H1 (cell line): ENCODE results near the gene HLA-DQA2. TPM values are rescaled to one million over a fixed set of nuclear protein-coding genes. Genes with fewer than 3 reads are reported as not detected.

Experiments used
- CTCF ChIA-PET: fragments of 300-600 bp; sonication (Branson Sonifier 250); formaldehyde crosslinking; loops from one replicate; lab custom pipeline; 2021; ENCODE audit not compliant: partially characterized antibody; lab: Charles Lee
- POLR2A ChIA-PET: fragments of 300-600 bp; sonication (Branson Sonifier 250); formaldehyde crosslinking; loops from one replicate; lab custom pipeline; 2021; ENCODE audit warnings: inconsistent platforms; ENCODE audit not compliant: partially characterized antibody; lab: Charles Lee
- DNase-seq, 2 experiments: peaks; one replicate each; pipeline versions ENCODE4 v3.0.0 to v3.0.0-alpha.2; 2010 to 2022; ENCODE audit warnings: low spot score in 2 of 2, low read depth in 1 of 2, mixed read lengths in 1 of 2
- FAIRE-seq: peaks from 2 replicates; lab custom pipeline; 2011; peaks lifted over from hg19 to GRCh38; lab: Jason Lieb, UNC
- H2AFZ ChIP-seq: 2 replicates; pipeline ENCODE4 v1.8.1; 2012; ENCODE audit warnings: low read length, inconsistent platforms
- H2AK5ac ChIP-seq: 2 replicates; pipeline ENCODE4 v1.6.1; 2013; ENCODE audit warnings: low read depth, low read length
- H2BK120ac ChIP-seq: replicated peaks from 2 replicates; pipeline ENCODE3; 2013; ENCODE audit warnings: low read depth, low read length, inconsistent platforms
- H2BK12ac ChIP-seq: 2 replicates; pipeline ENCODE4 v1.6.1; 2013; ENCODE audit warnings: low read depth, low read length
- H2BK15ac ChIP-seq: 2 replicates; pipeline ENCODE4 v1.6.1; 2013; ENCODE audit warnings: low read length
- H2BK20ac ChIP-seq: 2 replicates; pipeline ENCODE4 v1.6.1; 2013; ENCODE audit warnings: low read length
- H2BK5ac ChIP-seq: 2 replicates; pipeline ENCODE4 v1.6.1; 2013; ENCODE audit warnings: low read depth, low read length
- H3K14ac ChIP-seq: 2 replicates; pipeline ENCODE4 v1.6.1; 2013; ENCODE audit warnings: inconsistent platforms; ENCODE audit not compliant: insufficient read length
- H3K18ac ChIP-seq: 2 replicates; pipeline ENCODE4 v1.6.1; 2013; ENCODE audit warnings: low read length; ENCODE audit errors: extremely low read depth
- H3K23ac ChIP-seq: 2 replicates; pipeline ENCODE4 v1.6.1; 2013; ENCODE audit warnings: inconsistent platforms; ENCODE audit not compliant: insufficient read length
- H3K23me2 ChIP-seq: 2 replicates; pipeline ENCODE4 v1.6.1; 2013; ENCODE audit warnings: low read depth, low read length
- H3K27ac ChIP-seq: 2 replicates; pipeline ENCODE4 v1.6.1; 2011; ENCODE audit warnings: low read depth, low read length, inconsistent platforms
- H3K27me3 ChIP-seq, 4 experiments: replicated peaks in 1 of 4; 1 replicate in 1 of 4; 2 replicates in 3 of 4; pipeline versions ENCODE4 v1.6.1 to v1.8.1; 2011 to 2013; ENCODE audit warnings: low read length in 3 of 4, mild to moderate bottlenecking in 3 of 4, inconsistent platforms in 2 of 4, mixed read lengths in 2 of 4, moderate library complexity in 1 of 4; ENCODE audit not compliant: control insufficient read depth in 3 of 4, insufficient read depth in 3 of 4; ENCODE audit errors: extremely low read depth in 1 of 4
- H3K36me3 ChIP-seq, 4 experiments: 2 replicates each; pipeline versions ENCODE4 v1.6.1 to v1.8.1; 2011 to 2013; ENCODE audit warnings: mild to moderate bottlenecking in 4 of 4, low read length in 3 of 4, moderate library complexity in 2 of 4, control low read depth in 1 of 4, inconsistent platforms in 1 of 4; ENCODE audit not compliant: insufficient read depth in 4 of 4, control insufficient read depth in 2 of 4
- H3K4ac ChIP-seq: replicated peaks from 2 replicates; pipeline ENCODE3; 2013; ENCODE audit warnings: low read length, low read depth, mixed read lengths, inconsistent platforms; ENCODE audit not compliant: insufficient read length
- H3K4me1 ChIP-seq, 4 experiments: replicated peaks in 1 of 4; 1 replicate in 1 of 4; 2 replicates in 3 of 4; pipeline versions ENCODE4 v1.6.1 to v1.8.1; 2011 to 2013; ENCODE audit warnings: low read length in 3 of 4, inconsistent platforms in 2 of 4, mixed read lengths in 1 of 4; ENCODE audit not compliant: insufficient read depth in 4 of 4, control insufficient read depth in 3 of 4
- H3K4me2 ChIP-seq, 2 experiments: 2 replicates each; pipeline versions ENCODE4 v1.6.1 to v1.8.1; 2011 to 2013; ENCODE audit warnings: low read depth in 2 of 2, low read length in 2 of 2, control low read depth in 1 of 2, inconsistent platforms in 1 of 2, mild to moderate bottlenecking in 1 of 2; ENCODE audit not compliant: insufficient read depth in 1 of 2
- H3K4me3 ChIP-seq, 4 experiments: fragments of 200-600, 300-600 bp in 1 of 4; sonication (generic), shearing (Covaris generic), sonication (Bioruptor Twin) in 1 of 4; 2 replicates each; pipeline versions ENCODE4 v1.5.1 to v1.8.1; 2011 to 2016; ENCODE audit warnings: low read length in 4 of 4, low read depth in 3 of 4, control low read depth in 2 of 4, inconsistent platforms in 2 of 4, mild to moderate bottlenecking in 2 of 4, mixed read lengths in 1 of 4, moderate library complexity in 1 of 4; ENCODE audit not compliant: insufficient read depth in 2 of 4; ENCODE audit errors: extremely low read depth in 1 of 4
- H3K56ac ChIP-seq: replicated peaks from 2 replicates; pipeline ENCODE3; 2013; ENCODE audit warnings: low read depth, mild to moderate bottlenecking, mixed read lengths, low read length, inconsistent platforms; ENCODE audit not compliant: insufficient read length
- H3K79me1 ChIP-seq: 2 replicates; pipeline ENCODE4 v1.6.1; 2013; ENCODE audit warnings: low read depth, low read length, control low read depth
- H3K79me2 ChIP-seq, 2 experiments: 2 replicates each; pipeline versions ENCODE4 v1.6.1 to v1.8.1; 2012 to 2013; ENCODE audit warnings: low read length in 2 of 2, mild to moderate bottlenecking in 2 of 2, inconsistent platforms in 1 of 2; ENCODE audit not compliant: insufficient read depth in 2 of 2, control insufficient read depth in 1 of 2
- H3K9ac ChIP-seq, 4 experiments: replicated peaks in 1 of 4; 1 replicate in 1 of 4; 2 replicates in 3 of 4; pipeline versions ENCODE4 v1.6.1 to v1.8.1; 2011 to 2013; ENCODE audit warnings: low read depth in 3 of 4, low read length in 3 of 4, control low read depth in 2 of 4, mild to moderate bottlenecking in 2 of 4, moderate library complexity in 2 of 4, inconsistent platforms in 1 of 4; ENCODE audit errors: extremely low read depth in 1 of 4
- H3K9me3 ChIP-seq, 2 experiments: 2 replicates each; pipeline versions ENCODE4 v1.6.1 to v1.8.1; 2012 to 2013; ENCODE audit warnings: mild to moderate bottlenecking in 2 of 2, moderate library complexity in 2 of 2, control low read depth in 1 of 2, inconsistent platforms in 1 of 2, low read depth in 1 of 2, low read length in 1 of 2, mixed read lengths in 1 of 2; ENCODE audit not compliant: insufficient read depth in 2 of 2
- H4K20me1 ChIP-seq, 2 experiments: replicated peaks in 1 of 2; 2 replicates each; pipeline versions ENCODE3 to v1.8.1; 2011 to 2013; ENCODE audit warnings: inconsistent platforms in 2 of 2, low read length in 2 of 2, mild to moderate bottlenecking in 1 of 2; ENCODE audit not compliant: insufficient read depth in 2 of 2, control insufficient read depth in 1 of 2
- H4K5ac ChIP-seq: 2 replicates; pipeline ENCODE4 v1.6.1; 2013; ENCODE audit warnings: low read length, low read depth, mixed read lengths, inconsistent platforms; ENCODE audit not compliant: insufficient read length
- H4K8ac ChIP-seq: 2 replicates; pipeline ENCODE4 v1.8.0; 2013; ENCODE audit warnings: mild to moderate bottlenecking, moderate library complexity, low read length, inconsistent platforms; ENCODE audit not compliant: insufficient read depth; ENCODE audit errors: extremely low read depth
- H4K91ac ChIP-seq: replicated peaks from 2 replicates; pipeline ENCODE3; 2013; ENCODE audit warnings: low read length, mixed read lengths, inconsistent platforms; ENCODE audit not compliant: insufficient read length
- JUN ChIP-seq: IDR thresholded peaks from 2 replicates; pipeline ENCODE4 v1.6.1; 2011; ENCODE audit warnings: low read depth, mild to moderate bottlenecking, improper control_type of control experiment, low read length
- MAX ChIP-seq: IDR thresholded peaks from 2 replicates; pipeline ENCODE4 v1.6.1; 2012; ENCODE audit warnings: inconsistent platforms
- SAP30 ChIP-seq: fragments of 300-600 bp; sonication (generic); IDR thresholded peaks from 2 replicates; pipeline ENCODE4 v1.7.1; 2012; ENCODE audit warnings: low read length, moderate library complexity, mild to moderate bottlenecking, inconsistent platforms; ENCODE audit not compliant: insufficient read depth, insufficient replicate concordance
- SIRT6 ChIP-seq: IDR thresholded peaks from one replicate; pipeline ENCODE4 v1.7.1; 2012; ENCODE audit warnings: low read length, inconsistent platforms
- polyA plus RNA-seq, 7 experiments: library from polyadenylated mRNA; depleted of rRNA in 3 of 7; stranded (reverse) in 5 of 7; unstranded in 2 of 7; fragments of >200 nt in 5 of 7; fragments of 200-250 nt in 2 of 7; gene quantifications; 1 replicate in 5 of 7; 2 replicates in 1 of 7; 4 replicates in 1 of 7; pipeline versions ENCODE4 v1.2.1 to v1.2.3, GENCODE V29; 2011 to 2013; ENCODE audit warnings: missing spikeins in 2 of 7, mixed read lengths in 2 of 7
- total RNA-seq: library from RNA; stranded (reverse); fragmentation: NEBNext Ultra II Directional; extraction: Animal tissue kit (Norgen Biotek cat#: 25700); gene quantifications from 2 replicates; pipeline ENCODE4 v1.2.1, GENCODE V29; 2021

Gene HLA-DQA2
- total and polyA plus RNA-seq, 2 of the 8 experiments (the other 6 are each of a cell fraction or from before 2014, with no cell fraction given): not detected

GRCh38 chr6:32713241-32713640 is 27.9 kb upstream of the HLA-DQA2 start:
- Histone ChIP-seq H2BK12ac (no peak overlapping the region), H4K5ac (no peak overlapping the region), H3K4me2 (no peak overlapping the region), H2BK20ac (no peak overlapping the region), H2BK5ac (no peak overlapping the region), H3K79me2 (no peaks in the 10 kb centered on the region), H3K4ac (no peak overlapping the region), H3K18ac (no peak overlapping the region), H3K23ac (no peak overlapping the region), H4K8ac (no peak overlapping the region), H3K23me2 (no peaks in the 10 kb centered on the region), H3K9me3 (no peaks in the 10 kb centered on the region), H3K4me3 (no peak overlapping the region), H2AK5ac (no peak overlapping the region), H4K91ac (no peak overlapping the region), H3K79me1 (no peaks in the 10 kb centered on the region), H3K27me3 (no peaks in the 10 kb centered on the region), H3K4me1 (no peaks in the 10 kb centered on the region), H2BK120ac (no peak overlapping the region), H2AFZ (no peak overlapping the region), H3K36me3 (no peaks in the 10 kb centered on the region), H3K9ac (no peak overlapping the region), H4K20me1 (no peaks in the 10 kb centered on the region), H3K56ac (no peak overlapping the region), H3K14ac (no peak overlapping the region), H2BK15ac (no peak overlapping the region), H3K27ac (no peak overlapping the region)
- POLR2A ChIA-PET: no interaction called here
- no peak for DNase-seq
- FAIRE-seq: no peak
- CTCF ChIA-PET: interaction anchor here (1.7 to 4.3 kb wide), 2 partner anchors 125 to 299 kb away, joined by 4 to 18 read pairs; partner anchors contain the start of gene TAP2
- TF ChIP-seq SAP30 (no peak), JUN (no peak), MAX (no peak), SIRT6 (no peak)
